PC-3 (cell line): ENCODE measurements around the gene EPB41L2.

ENCODE experiments used
- EZH2 ChIP-seq: fragments of 300-600 bp; sonication (generic); IDR thresholded peaks from one replicate; pipeline ENCODE4 v1.6.1; 2017; ENCODE audit warnings: antibody characterized with exemption, mild to moderate bottlenecking, low read length; ENCODE audit not compliant: unreplicated experiment
- EZH2phosphoT487 ChIP-seq: fragments of 300-600 bp; sonication (generic); IDR thresholded peaks from 2 replicates; pipeline ENCODE4 v1.6.1; 2018; ENCODE audit warnings: mild to moderate bottlenecking, antibody characterized with exemption, low read length, borderline replicate concordance
- TF ChIP-seq, protein P1 (sequence below): fragments of 300-600 bp; sonication (generic); conservative IDR thresholded peaks from 2 replicates; pipeline ENCODE4 v1.5.1; 2017; ENCODE audit warnings: antibody characterized with exemption, low read depth, mild to moderate bottlenecking, low read length

DNA sequence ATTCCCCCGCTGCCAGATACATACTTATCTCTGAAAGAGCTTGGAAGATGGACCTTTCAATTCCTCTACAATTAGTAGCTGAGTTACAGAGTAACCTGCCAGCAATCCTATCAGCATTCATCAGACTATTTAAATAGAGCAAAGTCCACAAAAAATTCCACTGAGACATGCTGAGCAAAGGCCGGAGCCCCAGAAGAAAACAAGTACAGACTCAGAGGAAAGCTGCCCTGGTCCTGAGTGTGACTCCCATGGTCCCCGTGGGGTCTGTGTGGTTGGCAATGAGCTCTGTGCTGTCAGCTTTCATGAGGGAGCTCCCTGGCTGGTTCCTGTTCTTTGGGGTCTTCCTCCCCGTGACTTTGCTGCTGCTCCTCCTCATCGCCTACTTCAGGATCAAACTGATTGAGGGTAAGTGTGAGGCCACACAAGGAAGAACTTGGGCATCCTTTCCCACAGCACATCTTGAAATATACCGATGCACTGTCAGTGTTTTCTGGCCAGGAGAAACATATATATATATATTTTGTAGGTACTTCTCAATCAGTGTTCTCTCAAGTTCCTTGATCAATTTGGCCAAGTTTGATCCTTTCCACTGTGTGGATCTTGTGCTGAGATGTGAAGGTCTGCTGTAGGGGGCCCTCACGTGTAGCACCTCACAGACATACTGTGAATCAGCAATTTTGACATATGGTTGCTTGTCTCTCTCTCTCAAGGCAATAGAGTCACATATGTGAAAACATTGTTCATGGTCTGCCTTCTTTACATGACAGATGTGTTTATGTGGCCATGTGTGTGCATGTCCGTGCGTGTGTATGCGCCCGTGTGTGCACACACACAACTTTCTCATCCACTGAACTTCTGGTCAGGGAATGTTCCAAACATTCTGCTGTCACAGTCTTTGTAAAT, 235.5 kb downstream of the EPB41L2 start, which contains the start of gene SMLR1:
- TF ChIP-seq, protein P1, sequence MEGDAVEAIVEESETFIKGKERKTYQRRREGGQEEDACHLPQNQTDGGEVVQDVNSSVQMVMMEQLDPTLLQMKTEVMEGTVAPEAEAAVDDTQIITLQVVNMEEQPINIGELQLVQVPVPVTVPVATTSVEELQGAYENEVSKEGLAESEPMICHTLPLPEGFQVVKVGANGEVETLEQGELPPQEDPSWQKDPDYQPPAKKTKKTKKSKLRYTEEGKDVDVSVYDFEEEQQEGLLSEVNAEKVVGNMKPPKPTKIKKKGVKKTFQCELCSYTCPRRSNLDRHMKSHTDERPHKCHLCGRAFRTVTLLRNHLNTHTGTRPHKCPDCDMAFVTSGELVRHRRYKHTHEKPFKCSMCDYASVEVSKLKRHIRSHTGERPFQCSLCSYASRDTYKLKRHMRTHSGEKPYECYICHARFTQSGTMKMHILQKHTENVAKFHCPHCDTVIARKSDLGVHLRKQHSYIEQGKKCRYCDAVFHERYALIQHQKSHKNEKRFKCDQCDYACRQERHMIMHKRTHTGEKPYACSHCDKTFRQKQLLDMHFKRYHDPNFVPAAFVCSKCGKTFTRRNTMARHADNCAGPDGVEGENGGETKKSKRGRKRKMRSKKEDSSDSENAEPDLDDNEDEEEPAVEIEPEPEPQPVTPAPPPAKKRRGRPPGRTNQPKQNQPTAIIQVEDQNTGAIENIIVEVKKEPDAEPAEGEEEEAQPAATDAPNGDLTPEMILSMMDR, result no peak
- TF ChIP-seq EZH2 (no peak), EZH2phosphoT487 (no peak)
